Esophagus squamous epithelium (tissue), 5 donors: ENCODE results near the gene SMIM44. TPM values are rescaled to one million over a fixed set of nuclear protein-coding genes. Genes with fewer than 3 reads are reported as not detected.
A peak's percentile ranks its signal among the peaks of the same experiment; 100 is the strongest.

Source experiments
- DNase-seq: peaks from one replicate; lab custom pipeline; 2025; lab: John Stamatoyannopoulos, UW
- H3K27ac ChIP-seq, 4 donors: fragments of 200-600 bp; sonication (generic); one replicate each; pipeline ENCODE4 v1.5.1; 2016 to 2019; ENCODE audit warnings: mild to moderate bottlenecking in 1 of 4
- H3K27me3 ChIP-seq, 4 donors: fragments of 200-600 bp; sonication (generic); 1 replicate in 3 of 4; 2 replicates in 1 of 4; pipeline versions ENCODE4 v1.5.1 to v1.6.0; 2017 to 2021; ENCODE audit warnings: antibody characterized with exemption in 1 of 4
- H3K36me3 ChIP-seq, 3 donors: fragments of 200-600 bp; sonication (generic); one replicate each; pipeline ENCODE4 v1.5.1; 2016 to 2019
- H3K4me1 ChIP-seq, 3 donors: fragments of 200-600 bp; sonication (generic); one replicate each; pipeline ENCODE4 v1.5.1; 2017 to 2019
- H3K4me3 ChIP-seq, 4 donors: fragments of 200-600 bp; sonication (generic); 1 replicate in 3 of 4; 2 replicates in 1 of 4; pipeline ENCODE4 v1.5.1; 2016 to 2019; ENCODE audit warnings: mild to moderate bottlenecking in 2 of 4, moderate library complexity in 1 of 4
- H3K9me3 ChIP-seq, 3 donors: fragments of 200-600 bp; sonication (generic); one replicate each; pipeline ENCODE4 v1.5.1; 2016 to 2019
- CTCF ChIP-seq, 6 experiments: fragments of 450-650 bp in 4 of 6; fragments of 200-600 bp in 2 of 6; sonication (generic) in 2 of 6; IDR thresholded peaks; one replicate each; pipeline ENCODE4 v1.5.1; 2016 to 2019; ENCODE audit warnings: antibody characterized with exemption in 6 of 6, mild to moderate bottlenecking in 4 of 6, moderate library complexity in 4 of 6
- POLR2A ChIP-seq, 4 donors: fragments of 450-650 bp; IDR thresholded peaks; one replicate each; pipeline ENCODE4 v1.6.1; 2017; ENCODE audit warnings: antibody characterized with exemption in 4 of 4, mild to moderate bottlenecking in 4 of 4, moderate library complexity in 3 of 4
- WGBS, 2 donors: methylation state at CpG; one replicate each; pipeline ENCODE4 v1.1.5; 2018; 5-methylcytosine and 5-hydroxymethylcytosine counted together
- intact Hi-C: fragments of 100-400 bp; cut with DNase I; formaldehyde crosslinking; loops from one replicate; pipeline ENCODE4 v1.15.0; 2022
- small RNA-seq, 4 donors: library from RNA; depleted of rRNA; stranded (forward); fragments of <200 nt; gene quantifications; one replicate each; pipeline ENCODE3, GENCODE V24; 2016
- total RNA-seq, 4 donors: library from RNA; depleted of rRNA; stranded (reverse); fragments of >200 nt; gene quantifications; one replicate each; pipeline ENCODE4 v1.1.0, GENCODE V29; 2016
- donor health status: DM: yes; HTN: yes; CAD: no.

SMIM44 gene
- total RNA-seq, 4 donors from 2014 or later = not detected

DNA sequence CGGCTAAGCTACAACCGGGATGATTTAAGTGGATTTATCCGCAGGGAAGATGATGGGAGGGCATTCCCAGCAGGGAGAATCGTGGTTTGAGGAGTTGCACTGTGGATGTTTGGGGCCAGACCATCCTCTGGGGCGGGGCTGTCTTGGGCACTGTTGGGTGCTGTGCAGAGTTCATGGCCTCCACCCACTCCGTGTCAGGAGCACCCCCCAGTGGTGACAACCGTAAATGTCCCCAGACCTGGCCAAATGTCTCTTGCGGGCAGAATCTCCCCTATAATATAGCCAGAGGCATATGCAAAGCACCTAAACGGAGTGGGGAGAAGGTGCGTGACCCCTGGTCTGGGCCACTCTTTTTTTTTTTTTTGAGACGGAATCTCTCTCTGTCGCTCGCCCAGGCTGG is 43.2 kb downstream of the SMIM44 start:
- no peaks in the 10 kb centered on the region for H3K27me3 ChIP-seq
- 63% methylated on average over 10 of the region's 13 CpGs; no CpG with 5 or more reads in 1 of the 2 donors for WGBS, 2 donors
- no peaks in the 10 kb centered on the region for H3K9me3 ChIP-seq
- no peak overlapping the region for H3K4me3 ChIP-seq
- intact Hi-C loops = no loop called here
- H3K27ac ChIP-seq = no peak overlapping the region
- no peak for DNase-seq
- peaks cover 24 to 97% (median 39%) of the 10 kb centered on the region in 3 donors for H3K36me3 ChIP-seq
- TF ChIP-seq CTCF (IDR thresholded peaks at IDR 0.05) (peak in 5 of 6 experiments; percentile 22 to 61 (median 41)), POLR2A (IDR thresholded peaks at IDR 0.05) (no peak)
- H3K4me1 ChIP-seq = peaks cover 9 to 54% (median 15%) of the 10 kb centered on the region in 3 donors

DNA sequence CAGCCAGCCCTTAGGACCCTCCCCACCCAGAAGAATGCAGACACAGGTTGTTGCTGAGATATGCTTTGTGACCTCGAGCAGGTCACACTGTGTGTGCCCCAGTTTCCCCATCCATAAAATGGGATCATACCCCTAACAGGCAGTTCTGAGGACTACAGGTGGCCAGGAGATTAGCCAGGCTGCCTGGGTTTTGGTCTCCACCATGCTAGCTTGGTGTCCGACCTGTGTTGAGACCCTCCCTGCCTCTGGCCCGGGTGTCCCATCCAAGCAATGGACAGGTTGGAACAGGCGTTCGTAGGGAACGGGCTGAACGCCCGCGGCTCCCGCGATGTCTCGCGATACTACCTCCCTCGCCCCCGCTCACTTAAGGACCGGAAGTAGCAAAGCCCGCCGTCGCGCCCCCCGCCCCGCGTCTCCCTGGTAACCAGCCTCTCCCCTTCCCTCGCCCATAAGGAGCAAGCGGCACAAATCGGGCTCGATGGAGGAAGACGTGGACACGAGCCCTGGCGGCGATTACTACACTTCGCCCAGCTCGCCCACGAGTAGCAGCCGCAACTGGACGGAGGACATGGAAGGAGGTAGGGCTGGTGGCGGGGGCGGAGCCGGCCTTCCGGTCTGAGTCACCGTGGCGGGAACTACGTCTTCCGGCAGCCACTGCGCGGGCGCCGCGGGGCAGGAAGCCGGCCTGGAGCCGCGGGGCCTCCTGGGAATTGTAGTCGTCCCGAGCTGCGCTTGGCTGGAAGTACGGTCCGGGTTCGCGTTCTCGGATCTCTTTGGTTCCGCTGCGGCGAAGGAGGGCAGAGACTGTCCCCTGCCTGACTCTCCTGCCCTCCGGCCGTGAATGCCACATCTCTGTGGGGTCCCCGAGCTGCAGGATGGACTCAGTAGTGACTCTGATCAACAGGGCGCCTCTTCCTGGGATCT is 48.3 kb downstream of the SMIM44 start:
- TF ChIP-seq POLR2A (IDR thresholded peaks at IDR 0.05) (peak in 1 of 4 donors; percentile 55), CTCF (IDR thresholded peaks at IDR 0.05) (no peak)
- Histone ChIP-seq H3K9me3 (no peaks in the 10 kb centered on the region), H3K4me3 (peak overlapping the region; percentile 39 to 69 (median 51)), H3K27me3 (no peaks in the 10 kb centered on the region), H3K36me3 (peaks cover 12 to 75% (median 30%) of the 10 kb centered on the region in 3 donors), H3K4me1 (peaks cover 17 to 62% (median 26%) of the 10 kb centered on the region in 3 donors), H3K27ac (peak overlapping the region; percentile 86 to 94 (median 92))
- WGBS, 2 donors = 9 to 33% methylated on average over 4 to 23 of the region's 67 CpGs
- DNase-seq = peak; percentile 84
- intact Hi-C loops = no loop called here

GRCh38 chr19:3433805-3434540 is 49.3 kb downstream of the SMIM44 start:
- H3K27me3 ChIP-seq = no peaks in the 10 kb centered on the region
- H3K4me1 ChIP-seq = peaks cover 25 to 69% (median 32%) of the 10 kb centered on the region in 3 donors
- intact Hi-C loops = no loop called here
- WGBS, 2 donors = 72 to 84% methylated on average over 8 of the region's 11 CpGs
- peak overlapping the region; percentile 86 to 94 (median 92) for H3K27ac ChIP-seq
- no peaks in the 10 kb centered on the region for H3K9me3 ChIP-seq
- TF ChIP-seq POLR2A (IDR thresholded peaks at IDR 0.05) (no peak), CTCF (IDR thresholded peaks at IDR 0.05) (no peak)
- no peak for DNase-seq
- peaks cover 12 to 66% (median 30%) of the 10 kb centered on the region in 3 donors for H3K36me3 ChIP-seq
- H3K4me3 ChIP-seq = peak overlapping the region in 2 of 4 donors; percentile 48 to 69

DNA sequence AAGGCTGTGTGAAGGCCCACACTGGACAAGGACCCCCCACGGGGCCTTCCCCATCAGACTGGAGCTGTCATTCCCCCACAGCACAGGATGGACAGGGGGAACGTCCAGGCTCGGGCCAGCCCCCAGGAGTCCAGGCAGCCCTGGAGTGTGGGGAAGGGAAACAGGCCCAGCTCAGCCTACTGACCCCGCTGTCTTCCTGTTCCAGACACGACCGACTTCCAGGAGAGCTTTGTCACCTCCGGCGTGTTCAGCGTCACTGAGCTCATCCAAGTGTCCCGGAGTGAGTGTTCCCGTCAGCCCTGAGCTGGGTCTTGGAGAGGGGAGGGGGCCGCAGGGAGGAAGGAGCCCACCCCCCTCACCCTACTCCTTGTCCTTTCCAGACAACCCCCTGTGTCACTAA is 49.9 kb downstream of the SMIM44 start:
- WGBS, 2 donors = 86% methylated on average over 7 of the region's 12 CpGs; no CpG with 5 or more reads in 1 of the 2 donors
- Histone ChIP-seq H3K4me3 (no peak overlapping the region), H3K27ac (peak overlapping the region; percentile 86 to 94 (median 92)), H3K4me1 (peaks cover 25 to 76% (median 32%) of the 10 kb centered on the region in 3 donors), H3K9me3 (no peaks in the 10 kb centered on the region), H3K27me3 (no peaks in the 10 kb centered on the region), H3K36me3 (peaks cover 12 to 65% (median 23%) of the 10 kb centered on the region in 3 donors)
- TF ChIP-seq CTCF (IDR thresholded peaks at IDR 0.05) (no peak), POLR2A (IDR thresholded peaks at IDR 0.05) (no peak)
- DNase-seq = no peak
- intact Hi-C loops = no loop called here

Small RNA genes lying within 50 kb of the gene (small RNA-seq; reads per million reads assigned to genes)
- gene RF00212 = 0 reads per million in 4 donors

Other genes with a start within 250 kb of the SMIM44 start
- 10 to 100 TPM; 40.8 to 80.9 (median 61.0) TPM for gene NFIC, start 116.9 kb downstream of the SMIM44 start, total RNA-seq
- not detected for gene SMIM24, start 2.9 kb downstream of the SMIM44 start, total RNA-seq
- gene DOHH, start 17.2 kb upstream of the SMIM44 start, total RNA-seq = 10 to 100 TPM; 21.0 to 29.5 (median 26.4) TPM
- gene FZR1, start 22.9 kb upstream of the SMIM44 start, total RNA-seq = 10 to 100 TPM; 26.5 to 46.8 (median 27.2) TPM
- under 1 TPM in 1 of 4 donors, not detected in 3; 0.95 TPM for gene TEKTIP1, start 55.7 kb upstream of the SMIM44 start, total RNA-seq
- 10 to 100 TPM; 22.5 to 50.4 (median 37.3) TPM for gene MFSD12, start 74.1 kb upstream of the SMIM44 start, total RNA-seq
- 10 to 100 TPM; 56.1 to 77.6 (median 76.9) TPM for gene HMG20B, start 89.5 kb upstream of the SMIM44 start, total RNA-seq
- gene GIPC3, start 102.0 kb upstream of the SMIM44 start, total RNA-seq = under 1 TPM; 0.18 to 0.76 (median 0.22) TPM
- gene TBXA2R, start 123.4 kb upstream of the SMIM44 start, total RNA-seq = 1 to 10 TPM in 1 of 4 donors, under 1 TPM in 3; 0.23 to 1.3 (median 0.45) TPM
- 10 to 100 TPM; 15.9 to 26.7 (median 21.3) TPM for gene CACTIN, start 143.3 kb upstream of the SMIM44 start, total RNA-seq
- gene PIP5K1C, start 217.0 kb upstream of the SMIM44 start, total RNA-seq = 10 to 100 TPM; 12.0 to 25.3 (median 15.2) TPM
- 10 to 100 TPM; 23.7 to 71.1 (median 28.0) TPM for gene TJP3, start 224.9 kb upstream of the SMIM44 start, total RNA-seq